Activated CD4-positive, alpha-beta T cell treated with anti-CD3 and anti-CD28 coated beads, Interleukin-2, Interleukin-4, amounts not matched to agents 100 ng/mL and 50 ng/mL, durations not matched to agents 16 hours and 8 hours (primary cell): ENCODE results near the gene NR3C2.
"Not testable (repeated sequence)": the region's sequence is repeated elsewhere in the genome, so short reads cannot be mapped to it uniquely, and the experiment has no call there.

Experiments used
- DNase-seq: peaks from one replicate; pipeline ENCODE4 v3.0.0-alpha.2; 2020; ENCODE audit warnings: low spot score

Gene NR3C2

GRCh38 chr4:148112231-148112982 lies 329.8 kb downstream of the NR3C2 start:
- no peak for DNase-seq

DNA sequence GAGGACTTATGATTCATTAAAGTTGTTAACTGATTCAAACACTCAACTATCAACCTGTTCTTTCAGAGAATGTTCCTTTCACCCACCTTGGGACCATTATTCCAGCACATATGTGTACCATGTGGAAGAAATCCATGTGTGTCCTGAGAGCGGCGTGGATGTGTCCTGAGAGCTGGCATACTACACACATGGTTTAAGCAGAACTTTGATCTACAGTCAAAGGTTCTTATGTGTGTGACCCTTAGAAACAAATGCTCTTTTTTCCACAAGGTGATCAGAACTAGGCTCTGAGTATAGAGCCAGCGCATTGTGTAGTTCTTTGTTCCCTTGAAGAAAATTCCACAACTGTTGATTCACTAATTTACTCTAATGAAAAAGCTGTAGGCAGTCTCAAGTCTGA lies 332.0 kb downstream of the NR3C2 start:
- no peak for DNase-seq

- no peak for DNase-seq
These were observed 333.0 kb downstream of the NR3C2 start for GRCh38 chr4:148109216-148109615.

- no peak for DNase-seq
These were observed 333.4 kb downstream of the NR3C2 start for GRCh38 chr4:148108766-148109165.

DNA sequence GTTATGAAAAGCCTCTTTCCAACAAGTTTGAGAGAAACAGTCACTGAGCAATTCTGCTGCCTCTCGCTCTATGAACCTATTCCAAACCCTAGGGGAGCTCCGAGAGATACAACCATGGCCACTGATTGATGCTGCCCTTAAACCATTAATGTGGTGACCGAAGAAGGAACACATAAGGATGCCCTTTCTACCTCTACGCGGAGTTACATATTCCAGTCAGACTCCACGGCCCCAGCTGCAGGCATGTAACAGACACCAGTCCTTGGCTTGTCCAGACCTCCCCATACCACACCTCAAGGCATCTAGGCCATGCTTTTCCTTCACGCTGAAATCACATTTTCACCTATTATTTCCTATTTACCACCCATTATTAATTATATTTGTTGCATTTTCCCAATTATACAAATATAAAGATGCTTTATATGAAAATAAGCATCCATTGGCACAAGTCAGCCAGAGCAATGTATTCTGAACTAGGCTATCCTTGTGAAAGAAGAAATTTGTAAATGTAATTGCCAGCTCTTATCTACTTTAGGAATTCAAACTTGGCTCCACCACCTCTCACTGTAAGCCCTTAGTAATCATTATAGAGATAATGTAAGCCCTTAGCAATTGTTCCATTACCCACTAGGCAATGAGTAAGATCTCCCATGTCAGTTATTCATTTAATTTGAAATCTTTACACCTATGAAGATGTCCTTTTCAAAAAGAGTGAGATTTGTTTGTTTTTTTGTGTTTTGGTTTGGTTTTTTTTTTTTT lies 338.4 kb downstream of the NR3C2 start:
- no peak for DNase-seq

- no peak for DNase-seq
These were observed 340.4 kb downstream of the NR3C2 start for GRCh38 chr4:148101790-148102189.

DNA sequence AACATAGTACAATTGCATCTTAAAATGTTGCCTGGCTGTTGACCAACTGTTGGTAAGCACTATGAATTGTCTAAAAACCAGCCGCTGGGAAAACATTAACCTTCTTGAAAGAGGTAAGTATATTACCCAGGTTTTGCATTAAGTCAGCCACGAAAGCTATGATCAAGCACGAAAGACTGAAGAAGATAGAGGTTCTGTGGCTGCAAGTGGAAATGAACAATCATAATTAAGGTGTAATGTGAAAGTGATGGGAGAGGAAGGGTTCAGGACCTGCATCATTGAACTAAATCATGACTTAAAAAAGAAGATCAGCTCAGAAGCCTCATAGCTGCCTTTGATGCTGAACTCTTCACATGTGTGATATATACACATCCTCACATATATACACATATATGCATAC lies 341.0 kb downstream of the NR3C2 start:
- DNase-seq, result no peak

DNA sequence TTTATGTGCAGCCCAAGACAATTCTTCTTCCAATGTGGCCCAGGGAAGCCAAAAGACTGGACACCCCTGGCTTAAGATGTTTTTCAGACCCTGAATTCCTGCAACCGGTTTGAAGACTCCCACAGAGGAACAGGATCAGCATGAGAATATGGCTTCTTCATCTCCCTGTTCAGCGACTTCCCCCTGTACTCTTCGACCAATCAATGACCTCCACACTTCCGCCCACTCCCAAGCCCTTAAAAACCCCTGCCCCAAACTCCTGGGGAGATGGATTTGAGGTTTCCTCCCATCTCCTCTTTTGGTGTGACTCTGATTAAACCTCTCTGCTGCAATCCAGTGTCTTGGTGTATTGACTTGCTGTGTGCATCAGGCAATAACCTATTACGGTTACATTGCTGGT lies 344.4 kb downstream of the NR3C2 start:
- DNase-seq, result no peak

DNA sequence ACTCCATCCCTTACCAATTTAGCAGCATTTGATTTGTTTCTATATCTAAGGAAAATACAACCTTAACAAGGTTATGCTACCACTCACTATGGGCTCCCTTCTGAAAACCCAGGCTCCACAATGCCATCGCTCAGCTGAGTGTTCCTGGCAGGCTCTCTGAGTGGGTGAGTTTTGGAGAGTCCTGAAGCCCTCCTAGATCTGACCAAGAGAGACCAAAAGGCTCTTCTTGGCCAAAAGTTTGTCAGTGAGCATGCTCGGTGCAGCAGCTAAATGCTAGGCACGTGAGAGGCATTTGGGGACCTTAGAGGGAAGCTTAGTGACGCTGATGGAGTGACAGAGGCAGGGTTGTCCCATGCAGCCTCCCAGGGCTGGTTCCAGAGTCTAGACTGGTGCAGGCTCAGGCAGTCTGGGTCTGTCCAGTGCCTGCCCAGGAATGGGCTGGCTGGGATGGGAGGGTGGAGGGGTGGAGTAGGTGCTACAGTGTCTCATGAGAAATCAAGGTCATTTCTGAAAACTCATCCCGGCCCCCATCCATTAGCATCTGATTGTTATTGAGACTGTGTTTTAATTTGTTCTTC lies 346.8 kb downstream of the NR3C2 start:
- no peak for DNase-seq

- no peak for DNase-seq
These were observed 348.1 kb downstream of the NR3C2 start for GRCh38 chr4:148094149-148094548.

- no peak for DNase-seq
These were observed 349.1 kb downstream of the NR3C2 start for GRCh38 chr4:148093065-148093464.

DNA sequence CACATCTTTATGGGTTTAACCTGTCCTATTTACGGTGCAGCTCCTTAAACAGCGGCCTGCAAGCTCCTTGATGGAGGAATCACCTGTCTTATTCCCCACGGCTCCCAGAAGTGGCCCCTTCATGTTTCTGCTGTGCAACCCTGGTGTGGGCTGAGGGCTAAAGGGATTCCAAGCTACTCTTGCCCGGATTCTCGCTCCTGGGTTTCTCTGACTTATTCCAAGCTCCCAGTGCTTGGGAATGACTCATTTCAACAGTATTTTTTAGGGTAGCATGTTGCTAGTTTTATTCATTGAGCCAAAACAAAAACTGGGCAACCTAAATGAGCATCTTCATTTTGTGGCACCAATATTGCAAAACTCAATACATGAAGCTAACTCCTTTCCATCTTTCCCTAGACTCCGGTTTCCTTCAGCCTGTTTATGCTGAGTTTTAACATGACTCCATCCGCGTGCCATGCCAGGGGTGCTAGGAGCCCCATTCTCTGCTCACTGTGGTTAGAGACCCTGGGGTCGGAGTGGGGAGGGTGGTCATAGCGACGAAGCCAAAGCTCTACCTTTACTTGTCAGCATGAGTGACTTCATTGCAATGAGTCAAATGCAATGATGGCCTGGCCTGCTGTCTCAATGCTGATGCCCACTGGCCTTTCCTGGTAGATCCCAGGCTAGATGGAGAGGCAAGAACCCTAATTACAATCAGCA lies 349.7 kb downstream of the NR3C2 start:
- DNase-seq, result no peak

GRCh38 chr4:148091896-148092295 lies 350.3 kb downstream of the NR3C2 start:
- no peak for DNase-seq

GRCh38 chr4:148090503-148091476 lies 351.4 kb downstream of the NR3C2 start:
- DNase-seq, result no peak

- DNase-seq, result no peak
These were observed 352.2 kb downstream of the NR3C2 start for GRCh38 chr4:148090029-148090428.

DNA sequence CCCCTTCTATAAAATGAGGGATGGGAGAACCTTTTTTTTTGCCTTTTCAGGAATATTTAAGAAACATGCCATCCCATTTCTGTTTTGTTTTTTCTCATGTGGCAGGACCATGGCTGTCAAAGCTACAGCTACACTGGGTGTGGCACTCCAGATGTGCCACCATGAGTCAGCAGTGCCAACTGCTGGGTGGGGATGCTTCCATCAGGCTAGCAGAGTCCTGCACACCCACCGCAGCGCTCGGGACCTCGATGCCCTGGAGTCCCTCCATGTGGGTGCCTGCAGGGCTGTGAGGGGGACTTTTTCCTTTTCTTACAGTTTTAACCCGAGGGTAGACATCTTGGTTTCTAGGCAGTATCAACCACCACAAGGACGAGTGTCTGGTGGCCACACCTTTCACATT lies 352.6 kb downstream of the NR3C2 start:
- DNase-seq, result no peak

DNA sequence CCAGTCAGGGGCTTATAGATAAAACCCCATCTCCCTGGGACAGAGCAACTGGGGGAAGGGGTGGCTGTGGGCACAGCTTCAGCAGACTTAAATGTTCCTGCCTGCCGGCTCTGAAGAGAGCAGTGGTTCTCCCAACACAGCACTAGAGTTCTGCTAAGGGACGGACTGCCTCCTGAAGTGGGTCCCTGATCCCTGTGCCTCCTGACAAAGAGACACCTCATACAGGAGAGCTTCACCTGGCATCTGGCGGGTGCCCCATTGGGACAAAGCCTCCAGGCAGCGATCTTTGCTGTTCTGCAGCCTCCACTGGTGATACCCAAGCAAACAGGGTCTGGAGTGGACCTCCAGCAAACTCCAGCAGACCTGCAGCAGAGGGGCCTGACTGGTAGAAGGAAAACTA lies 359.1 kb downstream of the NR3C2 start:
- DNase-seq, result not testable (repeated sequence)

DNA sequence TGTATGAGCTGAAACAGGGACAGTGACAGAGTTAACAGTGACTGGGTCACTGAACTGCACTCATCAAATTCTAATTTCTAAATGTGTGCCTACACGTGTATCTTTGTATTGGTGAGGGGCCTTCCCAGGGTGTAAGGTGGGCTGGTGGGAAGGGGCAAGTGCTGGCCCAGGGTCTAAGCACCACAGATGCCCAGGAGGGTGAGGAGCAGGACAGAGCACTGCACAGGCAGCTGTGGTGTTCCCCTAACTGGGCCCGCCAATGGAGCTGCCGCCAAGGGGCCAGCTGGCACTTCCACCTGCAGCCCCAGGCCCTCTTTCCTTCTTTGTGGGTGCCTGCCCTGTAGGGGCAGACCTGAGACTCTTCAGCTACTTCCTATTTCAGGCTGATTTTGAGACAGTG lies 360.5 kb downstream of the NR3C2 start:
- no peak for DNase-seq

GRCh38 chr4:148081267-148081666 lies 360.9 kb downstream of the NR3C2 start:
- DNase-seq, result no peak

GRCh38 chr4:148079961-148080360 lies 362.3 kb downstream of the NR3C2 start:
- DNase-seq, result no peak

GRCh38 chr4:148078061-148078460 lies 364.2 kb downstream of the NR3C2 start:
- no peak for DNase-seq
